ENCODE measurements around the gene ABCD4. TPM values are rescaled to one million over a fixed set of nuclear protein-coding genes. Genes with fewer than 3 reads are reported as not detected.
A peak's percentile ranks its signal among the peaks of the same experiment; 100 is the strongest.

Gene ABCD4
- total RNA-seq, 2 donors from 2014 or later = 22.5 to 26.8 TPM

DNA sequence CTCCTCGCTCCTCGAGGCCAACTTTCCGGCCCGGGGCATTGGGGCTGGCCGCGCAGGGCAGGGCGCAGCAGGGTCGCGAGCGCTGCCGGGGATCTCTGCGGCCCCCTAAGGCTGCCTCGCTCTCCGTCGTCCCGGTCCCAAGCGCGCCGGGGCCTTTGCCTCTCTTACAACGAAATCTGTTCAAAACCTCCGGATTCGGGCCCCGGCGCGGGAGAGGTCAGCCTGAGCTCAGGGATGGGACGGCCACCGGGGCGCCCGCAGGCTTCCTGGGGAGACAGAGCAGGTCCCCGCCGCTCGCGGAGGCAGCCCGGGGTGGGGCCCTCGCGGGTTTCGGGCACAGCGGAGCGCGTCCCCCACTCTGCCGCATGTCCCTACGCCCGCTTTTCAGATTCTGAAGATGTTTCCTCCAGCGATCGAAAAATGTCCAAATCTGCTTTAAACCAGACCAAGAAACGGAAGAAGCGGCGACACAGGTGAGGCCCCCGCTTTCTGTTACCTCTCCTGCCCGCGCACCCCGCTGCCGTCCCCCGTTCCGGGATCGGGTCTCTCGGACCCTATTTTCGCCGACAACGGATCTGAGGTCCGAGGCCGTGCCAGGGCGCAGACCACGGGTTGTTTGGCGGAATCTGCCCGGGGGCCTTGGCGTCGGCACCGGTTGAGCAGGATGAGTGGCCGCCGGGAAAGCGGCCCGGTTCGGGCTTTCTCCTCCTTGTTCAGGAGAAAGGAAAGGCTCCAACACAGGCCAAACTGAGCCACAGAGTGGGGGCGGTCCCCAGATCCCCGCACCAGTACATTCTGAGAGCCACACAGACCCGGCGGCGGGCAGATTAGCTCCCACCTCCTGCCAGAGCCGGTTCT is 61.7 kb downstream of the ABCD4 start:
- intact Hi-C loops (cut with DNase I) = no loop called here

DNA sequence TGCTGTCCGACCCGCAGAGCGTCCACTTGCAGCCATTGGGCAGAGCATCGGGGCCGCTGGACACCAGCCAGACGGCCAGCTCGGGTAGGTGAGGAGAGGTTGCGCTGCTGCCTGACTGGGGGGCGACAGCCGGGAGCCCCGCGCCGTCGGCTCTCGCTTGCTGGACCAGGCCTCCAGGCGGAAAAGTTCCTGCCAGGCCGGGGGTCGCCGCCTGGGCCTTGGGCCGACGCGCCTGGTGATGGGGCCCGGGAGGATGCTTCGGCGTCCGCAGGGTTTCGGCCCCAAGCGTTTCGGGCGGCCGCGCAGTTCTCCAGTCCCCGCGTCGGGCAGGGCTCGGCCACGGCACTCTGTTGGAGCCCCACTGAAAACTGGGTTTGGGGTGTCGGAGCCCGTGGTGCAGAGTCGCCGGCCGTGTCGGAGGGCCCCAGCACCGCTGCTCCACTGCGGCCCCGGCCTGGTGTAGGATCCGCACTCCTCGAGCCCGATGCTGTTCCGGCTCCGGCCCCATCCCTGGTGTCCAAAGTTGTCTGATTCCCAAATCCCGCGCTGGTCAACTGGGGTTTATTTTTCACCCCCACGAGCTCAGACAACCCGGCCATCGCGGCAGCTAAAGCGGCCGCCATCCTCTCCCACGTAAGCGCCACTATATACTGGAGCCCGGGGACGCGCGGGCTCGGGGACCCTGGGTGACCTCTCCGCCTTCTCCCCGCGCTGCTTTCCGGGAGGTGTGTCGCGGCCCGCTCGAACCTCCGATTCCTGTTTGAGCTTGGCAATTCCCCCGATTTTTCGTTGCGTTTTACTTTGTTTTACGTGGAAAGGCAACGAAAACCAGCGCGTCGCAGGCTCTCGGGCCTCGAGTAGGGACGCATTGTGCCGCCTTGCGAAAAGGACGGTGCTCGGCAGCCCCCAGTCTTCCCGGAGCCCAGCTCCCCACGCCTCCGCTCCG is 62.6 kb downstream of the ABCD4 start:
- peak; percentile 16 to 35 for ATAC-seq
- DNase-seq = no peak
- intact Hi-C loops (cut with DNase I) = no loop called here

More for the DNA sequence above, 61.7 kb downstream of the ABCD4 start:
- no peak for DNase-seq
- peak in 1 of 2 donors; percentile 36 for ATAC-seq

- DNase-seq (no peak), ATAC-seq (no peak)
- intact Hi-C loops (cut with DNase I) = no loop called here
Observed at GRCh38 chr14:74238974-74239847, 63.5 kb downstream of the ABCD4 start, which contains the start of gene VSX2. VSX2 (plus strand) TSS chr14:74239449; CDS start chr14:74239562, 113 bp downstream.

GRCh38 chr14:74237441-74237840 is 65.3 kb downstream of the ABCD4 start:
- ATAC-seq (no peak), DNase-seq (no peak)
- intact Hi-C loops (cut with DNase I) = no loop called here

Other genes with a start within 250 kb of the ABCD4 start
- gene ALDH6A1, start 218.5 kb downstream of the ABCD4 start, total RNA-seq = 10 to 100 TPM; 29.2 to 33.3 TPM
- 1 to 10 TPM; 6.6 to 8.1 TPM for gene LIN52, start 218.0 kb downstream of the ABCD4 start, total RNA-seq
- gene VSX2, start 63.5 kb downstream of the ABCD4 start, total RNA-seq = not detected
- gene VRTN, start 45.5 kb upstream of the ABCD4 start, total RNA-seq = not detected
- gene SYNDIG1L, start 123.3 kb upstream of the ABCD4 start, total RNA-seq = under 1 TPM in 1 of 2 donors, not detected in 1; 0.24 TPM
- 100 to 1,000 TPM; 156 to 157 TPM for gene NPC2, start 190.4 kb upstream of the ABCD4 start, total RNA-seq
- gene ISCA2, start 190.8 kb upstream of the ABCD4 start, total RNA-seq = 10 to 100 TPM; 34.1 to 39.1 TPM

All from left cardiac atrium (tissue), 4 donors.